Astrocyte of the cerebellum (primary cell): ENCODE data around the gene ERAS.
A peak's percentile ranks its signal among the peaks of the same experiment; 100 is the strongest.

ENCODE experiments used
- DNase-seq: peaks from one replicate; pipeline ENCODE4 v3.0.0-alpha.2; 2011; ENCODE audit warnings: low read depth
- H3K4me3 ChIP-seq: 2 replicates; pipeline ENCODE4 v1.5.1; 2011; ENCODE audit warnings: mild to moderate bottlenecking, low read depth, low read length, moderate library complexity
- in situ Hi-C: cut with HindIII; loops from 2 replicates; pipeline ENCODE4 v1.10.0; 2017; ENCODE audit warnings: low sequenced_read_pairs
- TF ChIP-seq, protein P1 (sequence below): IDR thresholded peaks from 2 replicates; pipeline ENCODE4 v1.5.1; 2012; ENCODE audit warnings: low read length, low read depth, moderate library complexity, mild to moderate bottlenecking; ENCODE audit errors: missing control alignments

ERAS gene

DNA sequence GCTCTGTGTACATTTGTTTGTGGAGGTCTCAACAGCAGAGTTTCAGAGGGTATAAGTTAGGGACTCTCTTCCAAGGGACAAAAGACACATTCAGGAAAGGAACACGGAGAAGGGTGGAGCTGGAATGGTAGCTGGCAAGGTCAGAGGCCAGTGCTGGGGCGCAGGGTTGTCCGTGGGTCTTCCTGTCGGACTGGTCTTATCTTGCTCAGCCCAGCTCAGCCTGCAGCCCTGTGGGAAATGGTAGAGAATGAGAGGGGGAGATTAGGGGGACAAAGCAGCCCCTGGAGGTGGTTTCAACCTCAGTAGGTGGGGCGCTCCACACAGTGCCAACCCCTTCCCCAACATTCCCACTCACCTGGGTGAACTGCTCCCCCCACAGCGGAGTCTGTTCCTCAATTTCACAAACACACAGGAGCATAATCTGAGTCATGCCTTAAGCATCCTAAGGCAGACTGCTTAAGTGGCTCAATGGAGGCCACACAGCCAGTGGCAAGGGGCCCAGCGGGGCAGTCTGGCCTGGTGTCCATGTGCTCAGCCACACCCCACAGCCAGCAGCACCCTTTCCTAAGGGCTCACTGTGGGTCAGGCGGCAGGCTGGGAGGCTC is 31.3 kb upstream of the ERAS start:
- no peak for DNase-seq
- no peak overlapping the region for H3K4me3 ChIP-seq
- in situ Hi-C loops, result no loop called here
- TF ChIP-seq, protein P1, sequence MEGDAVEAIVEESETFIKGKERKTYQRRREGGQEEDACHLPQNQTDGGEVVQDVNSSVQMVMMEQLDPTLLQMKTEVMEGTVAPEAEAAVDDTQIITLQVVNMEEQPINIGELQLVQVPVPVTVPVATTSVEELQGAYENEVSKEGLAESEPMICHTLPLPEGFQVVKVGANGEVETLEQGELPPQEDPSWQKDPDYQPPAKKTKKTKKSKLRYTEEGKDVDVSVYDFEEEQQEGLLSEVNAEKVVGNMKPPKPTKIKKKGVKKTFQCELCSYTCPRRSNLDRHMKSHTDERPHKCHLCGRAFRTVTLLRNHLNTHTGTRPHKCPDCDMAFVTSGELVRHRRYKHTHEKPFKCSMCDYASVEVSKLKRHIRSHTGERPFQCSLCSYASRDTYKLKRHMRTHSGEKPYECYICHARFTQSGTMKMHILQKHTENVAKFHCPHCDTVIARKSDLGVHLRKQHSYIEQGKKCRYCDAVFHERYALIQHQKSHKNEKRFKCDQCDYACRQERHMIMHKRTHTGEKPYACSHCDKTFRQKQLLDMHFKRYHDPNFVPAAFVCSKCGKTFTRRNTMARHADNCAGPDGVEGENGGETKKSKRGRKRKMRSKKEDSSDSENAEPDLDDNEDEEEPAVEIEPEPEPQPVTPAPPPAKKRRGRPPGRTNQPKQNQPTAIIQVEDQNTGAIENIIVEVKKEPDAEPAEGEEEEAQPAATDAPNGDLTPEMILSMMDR, result no peak

DNA sequence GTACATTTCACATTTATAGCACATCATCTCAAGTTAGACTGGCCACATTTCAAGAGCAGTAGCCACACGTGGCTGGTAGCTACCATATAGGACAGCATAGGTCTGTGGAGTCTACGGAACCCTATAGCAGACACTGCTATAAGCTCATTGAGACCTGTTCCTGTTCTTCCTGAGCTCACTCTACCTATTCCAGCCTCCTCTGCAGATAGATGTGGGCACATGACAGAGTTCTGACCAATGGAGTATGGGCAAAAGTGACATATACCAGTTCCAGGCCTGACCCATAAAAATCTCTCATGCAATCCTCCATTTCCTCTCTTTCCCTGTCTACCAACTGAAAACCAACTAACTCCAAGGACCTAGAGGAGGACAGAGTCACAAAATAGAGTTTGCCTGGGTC is 28.0 kb upstream of the ERAS start:
- no peak for DNase-seq
- in situ Hi-C loops, result no loop called here
- TF ChIP-seq, protein P1, result no peak
- H3K4me3 ChIP-seq, result no peak overlapping the region

DNA sequence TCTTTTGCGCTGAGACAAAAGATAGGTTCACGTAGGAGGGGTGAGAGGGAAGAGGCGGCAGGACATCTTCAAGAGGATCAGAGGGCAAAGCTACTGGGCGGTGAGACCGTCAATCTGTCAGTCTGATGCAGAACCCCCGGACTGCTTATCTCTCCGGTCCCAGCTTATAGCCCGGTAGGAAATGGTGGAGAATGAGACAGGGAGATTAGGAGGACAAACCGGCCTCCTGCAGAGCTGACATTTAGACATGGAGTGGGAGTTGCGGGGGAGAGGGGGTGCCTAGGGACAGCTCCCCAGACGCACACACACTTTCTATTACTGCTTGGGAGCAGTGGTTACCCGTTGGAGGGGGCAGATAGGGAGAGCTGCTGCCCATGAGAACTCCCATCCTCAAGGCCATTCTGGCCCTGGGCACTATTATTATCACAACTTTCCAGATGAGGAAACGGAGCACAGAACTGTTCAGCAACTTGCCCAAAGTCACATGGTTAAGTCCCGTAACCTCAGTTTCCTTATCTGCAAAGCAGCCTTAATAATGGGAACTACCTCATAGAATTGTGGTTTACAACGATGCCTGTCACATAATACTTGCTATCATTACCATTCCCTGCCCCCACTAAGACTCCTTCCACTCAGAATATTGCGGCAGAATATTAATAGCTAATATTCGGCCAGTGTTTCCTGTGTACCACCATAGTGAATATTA is 25.6 kb upstream of the ERAS start:
- in situ Hi-C loops, result no loop called here
- peak overlapping the region; percentile 59 for H3K4me3 ChIP-seq
- TF ChIP-seq, protein P1, result no peak
- DNase-seq, result no peak

DNA sequence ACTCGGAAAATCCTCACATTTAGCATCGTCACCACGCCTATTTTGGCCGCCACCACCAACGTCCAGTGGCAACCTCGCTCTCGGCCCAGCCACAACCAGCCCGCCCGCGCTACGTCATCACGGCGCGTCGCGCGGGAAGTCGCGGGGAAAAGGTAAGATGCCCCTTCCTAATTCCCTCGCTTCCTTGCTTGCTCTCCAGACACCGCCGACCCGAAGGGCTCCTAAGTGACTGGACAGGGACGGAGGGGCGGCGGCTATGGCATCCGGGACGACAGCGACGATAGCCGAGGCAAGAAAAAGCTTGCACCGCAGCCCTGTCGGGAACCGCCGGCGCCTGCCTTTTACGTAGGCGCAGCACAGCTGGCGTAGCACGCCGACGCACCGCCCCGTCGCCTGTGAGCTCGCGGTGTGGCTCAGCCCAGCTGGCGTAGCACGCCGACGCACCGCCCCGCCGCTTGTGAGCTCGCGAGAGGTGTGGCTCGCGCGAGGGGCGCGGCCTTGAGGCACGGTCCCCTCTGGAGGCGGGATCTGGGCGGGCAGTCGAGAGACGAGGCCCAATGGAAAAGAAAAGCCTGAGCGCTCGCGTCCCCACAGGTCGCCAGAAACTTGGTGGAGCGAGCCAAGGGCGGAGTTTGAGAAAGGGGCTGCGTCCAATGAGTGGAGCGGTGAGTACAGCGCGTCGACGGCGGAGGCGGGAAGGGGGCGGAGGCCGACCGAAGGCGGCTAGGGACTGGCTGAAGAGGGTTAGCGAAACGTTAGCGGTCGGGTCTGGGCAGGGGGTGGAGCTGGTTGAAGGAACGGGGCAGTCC is 24.8 kb upstream of the ERAS start, which contains the start of gene HDAC6:
Gene HDAC6, plus strand, starts transcription at position 788 of the 809 bp plus-strand sequence. CDS start 626 bp downstream, outside the sequence.
- in situ Hi-C loops, result no loop called here
- H3K4me3 ChIP-seq, result peak within 1 kb of the TSS; percentile 63
- TF ChIP-seq, protein P1, result no peak
- DNase-seq, result peak; percentile 95

DNA sequence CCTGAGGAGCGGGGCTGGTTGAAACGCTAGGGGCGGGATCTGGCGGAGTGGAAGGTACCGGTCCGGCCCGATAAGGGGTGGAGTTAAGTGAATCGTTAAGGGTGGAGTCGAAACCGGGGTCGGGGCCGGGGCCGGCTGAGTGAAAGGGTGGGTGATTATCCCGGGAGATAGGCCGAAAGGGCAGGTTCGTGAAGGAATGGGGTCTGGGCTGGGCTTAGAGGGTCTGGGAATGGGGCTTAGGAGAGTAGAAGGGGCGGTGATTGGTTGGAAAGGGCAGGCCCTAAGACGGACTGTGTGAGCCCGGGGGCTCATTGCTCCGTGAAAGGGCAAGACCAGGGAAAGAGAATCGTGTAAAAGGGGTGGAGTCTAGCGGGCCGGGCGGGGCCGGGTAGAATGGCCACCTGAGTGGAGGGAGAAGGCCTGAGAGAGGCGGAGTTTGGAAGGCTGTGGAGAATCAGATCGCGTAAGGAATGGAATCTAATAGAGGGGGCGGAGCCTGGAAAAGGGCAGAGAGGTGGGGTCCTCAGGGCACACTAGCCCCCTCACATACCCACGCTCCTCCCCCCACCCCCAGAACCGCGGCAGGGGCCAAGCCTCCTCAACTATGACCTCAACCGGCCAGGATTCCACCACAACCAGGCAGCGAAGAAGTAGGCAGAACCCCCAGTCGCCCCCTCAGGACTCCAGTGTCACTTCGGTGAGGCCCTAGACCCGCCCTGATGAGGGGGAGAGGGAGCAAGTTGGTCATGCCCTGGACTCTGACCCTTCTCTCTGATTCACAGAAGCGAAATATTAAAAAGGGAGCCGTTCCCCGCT is 24.0 kb upstream of the ERAS start:
- DNase-seq, result peak; percentile 51

DNA sequence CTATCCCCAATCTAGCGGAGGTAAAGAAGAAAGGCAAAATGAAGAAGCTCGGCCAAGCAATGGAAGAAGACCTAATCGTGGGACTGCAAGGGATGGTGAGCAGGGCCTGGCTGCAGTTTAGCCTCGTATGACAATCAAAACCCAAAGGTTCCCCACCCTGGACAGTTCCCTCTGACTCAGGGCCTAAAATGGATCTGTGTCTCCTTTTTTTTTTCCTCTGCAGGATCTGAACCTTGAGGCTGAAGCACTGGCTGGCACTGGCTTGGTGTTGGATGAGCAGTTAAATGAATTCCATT is 23.5 kb upstream of the ERAS start:
- TF ChIP-seq, protein P1, result no peak
- no peak for DNase-seq
- peak overlapping the region; percentile 63 for H3K4me3 ChIP-seq
- in situ Hi-C loops, result no loop called here

More for the DNA sequence above, 24.0 kb upstream of the ERAS start:
- in situ Hi-C loops, result no loop called here
- H3K4me3 ChIP-seq, result peak overlapping the region; percentile 63
- TF ChIP-seq, protein P1, result no peak
